Tibial artery (tissue), 4 donors: Measurements from ENCODE around the gene POLN.
A peak's percentile ranks its signal among the peaks of the same experiment; 100 is the strongest.

ENCODE experiments used
- DNase-seq, 2 donors: peaks; one replicate each; pipeline ENCODE4 v3.0.0-alpha.2; 2019
- H3K27ac ChIP-seq, 2 donors: fragments of 200-600 bp; sonication (generic) in 1 of 2; 1 replicate in 1 of 2; 2 replicates in 1 of 2; pipeline ENCODE4 v1.5.1; 2018 to 2019; ENCODE audit warnings: mild to moderate bottlenecking in 1 of 2
- H3K27me3 ChIP-seq, 2 donors: fragments of 200-600 bp; sonication (generic) in 1 of 2; one replicate each; pipeline versions ENCODE4 v1.5.1 to v1.6.0; 2016 to 2019
- H3K36me3 ChIP-seq, 3 donors: fragments of 200-600 bp; sonication (generic) in 2 of 3; one replicate each; pipeline ENCODE4 v1.5.1; 2016 to 2019; ENCODE audit warnings: mild to moderate bottlenecking in 2 of 3
- H3K4me1 ChIP-seq, 4 donors: fragments of 200-600 bp; sonication (generic) in 2 of 4; 1 replicate in 3 of 4; 2 replicates in 1 of 4; pipeline ENCODE4 v1.5.1; 2016 to 2019
- H3K4me3 ChIP-seq, 2 donors: fragments of 200-600 bp; sonication (generic) in 1 of 2; 1 replicate in 1 of 2; 2 replicates in 1 of 2; pipeline ENCODE4 v1.5.1; 2018 to 2019; ENCODE audit warnings: mild to moderate bottlenecking in 2 of 2
- H3K9me3 ChIP-seq, 3 donors: fragments of 200-600 bp; sonication (generic) in 1 of 3; one replicate each; pipeline ENCODE4 v1.5.1; 2016 to 2019
- CTCF ChIP-seq, 2 experiments: fragments of 200-600 bp in 1 of 2; fragments of 450-650 bp in 1 of 2; IDR thresholded peaks; one replicate each; pipeline ENCODE4 v1.5.1; 2017 to 2019; ENCODE audit warnings: antibody characterized with exemption in 2 of 2, mild to moderate bottlenecking in 1 of 2, moderate library complexity in 1 of 2
- intact Hi-C: fragments of 100-400 bp; cut with DNase I; formaldehyde crosslinking; loops from one replicate; pipeline ENCODE4 v1.15.0; 2023; ENCODE audit warnings: low total_unique reads

The POLN gene

GRCh38 chr4:2049811-2050210 is 192.1 kb downstream of the POLN start:
- Histone ChIP-seq H3K27ac (no peak overlapping the region), H3K27me3 (peaks cover 0 to 58% of the 10 kb centered on the region in 2 donors), H3K4me3 (no peak overlapping the region), H3K4me1 (peaks cover 0 to 6% (median 0%) of the 10 kb centered on the region in 4 donors), H3K9me3 (peaks cover 0 to 4% (median 0%) of the 10 kb centered on the region in 3 donors), H3K36me3 (no peaks in the 10 kb centered on the region)
- DNase-seq = peak in 1 of 2 donors; percentile 5
- intact Hi-C loops = no loop called here
- no peak for TF ChIP-seq CTCF (IDR thresholded peaks at IDR 0.05)

DNA sequence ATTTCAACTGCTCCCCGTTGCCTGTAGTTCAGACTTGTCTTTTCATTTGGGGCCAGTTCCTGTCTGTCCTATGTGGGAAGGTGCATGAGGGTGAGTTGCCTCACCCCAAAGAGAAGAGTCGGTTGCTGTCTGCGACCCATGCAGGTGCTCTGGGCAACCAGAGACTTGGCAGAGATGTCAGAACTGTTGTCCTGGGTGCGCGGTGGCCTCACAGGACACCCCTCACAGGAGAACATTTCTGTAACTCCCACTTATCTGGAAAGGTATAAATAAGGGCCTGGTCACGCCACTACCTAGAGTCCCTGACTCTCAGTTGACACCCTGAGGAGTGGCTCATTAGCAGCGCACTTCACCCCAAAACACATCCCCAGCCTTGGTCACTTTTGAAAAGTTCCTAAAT is 192.5 kb downstream of the POLN start:
- H3K9me3 ChIP-seq = peaks cover 0 to 5% (median 0%) of the 10 kb centered on the region in 3 donors
- no peak for TF ChIP-seq CTCF (IDR thresholded peaks at IDR 0.05)
- intact Hi-C loops = no loop called here
- no peak overlapping the region for H3K27ac ChIP-seq
- H3K27me3 ChIP-seq = peaks cover 0 to 56% of the 10 kb centered on the region in 2 donors
- H3K36me3 ChIP-seq = no peaks in the 10 kb centered on the region
- DNase-seq = no peak
- H3K4me3 ChIP-seq = no peak overlapping the region
- peaks cover 0 to 6% (median 0%) of the 10 kb centered on the region in 4 donors for H3K4me1 ChIP-seq

- Histone ChIP-seq H3K4me3 (no peak overlapping the region), H3K36me3 (no peaks in the 10 kb centered on the region), H3K27ac (no peak overlapping the region), H3K27me3 (peaks cover 0 to 56% of the 10 kb centered on the region in 2 donors), H3K9me3 (peaks cover 0 to 5% (median 0%) of the 10 kb centered on the region in 3 donors), H3K4me1 (peaks cover 0 to 6% (median 0%) of the 10 kb centered on the region in 4 donors)
- intact Hi-C loops = no loop called here
- DNase-seq = no peak
- no peak for TF ChIP-seq CTCF (IDR thresholded peaks at IDR 0.05)
These were observed 193.1 kb downstream of the POLN start for GRCh38 chr4:2048831-2049230.

- intact Hi-C loops = no loop called here
- H3K9me3 ChIP-seq = peaks cover 0 to 5% (median 0%) of the 10 kb centered on the region in 3 donors
- no peaks in the 10 kb centered on the region for H3K36me3 ChIP-seq
- peaks cover 0 to 64% of the 10 kb centered on the region in 2 donors for H3K27me3 ChIP-seq
- no peak overlapping the region for H3K4me3 ChIP-seq
- DNase-seq = peak in 1 of 2 donors; percentile 17
- peaks cover 0 to 8% (median 0%) of the 10 kb centered on the region in 4 donors for H3K4me1 ChIP-seq
- no peak for TF ChIP-seq CTCF (IDR thresholded peaks at IDR 0.05)
- no peak overlapping the region for H3K27ac ChIP-seq
These were observed 193.9 kb downstream of the POLN start for GRCh38 chr4:2047781-2048581.

DNA sequence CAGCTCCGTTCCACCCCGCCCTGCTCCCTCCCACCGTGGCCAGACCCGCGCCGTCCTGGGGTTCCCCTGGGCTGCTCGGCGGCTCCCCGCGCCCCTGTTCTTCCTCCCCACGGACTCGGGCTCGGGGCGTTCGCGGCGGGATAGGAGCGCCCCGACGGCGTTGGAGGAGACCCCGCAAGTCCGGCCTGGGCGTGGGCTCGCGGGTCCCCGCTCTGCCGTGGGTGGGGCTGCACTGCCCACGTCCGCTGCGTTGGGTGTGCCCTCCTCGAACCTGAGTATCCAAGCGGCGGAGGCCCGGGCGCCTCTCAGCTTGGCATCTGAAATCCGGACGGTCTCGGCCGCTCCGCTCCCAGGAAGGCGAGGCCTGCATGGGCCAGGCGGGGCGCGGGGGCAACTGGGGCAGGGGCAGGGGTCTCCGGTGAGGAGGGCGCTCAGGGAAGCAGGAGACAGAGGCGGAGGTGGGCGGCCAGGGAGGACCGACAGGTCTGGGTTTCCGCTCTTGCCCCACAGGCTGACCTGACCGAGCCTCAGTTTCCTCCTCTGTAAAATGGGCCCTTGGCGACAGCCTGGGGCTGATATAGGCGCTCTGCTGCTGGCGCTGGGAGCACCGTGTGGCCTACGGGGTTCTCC is 194.8 kb downstream of the POLN start:
- Histone ChIP-seq H3K4me1 (peaks cover 0 to 16% (median 7%) of the 10 kb centered on the region in 4 donors), H3K27ac (no peak overlapping the region), H3K4me3 (no peak overlapping the region), H3K9me3 (peaks cover 0 to 5% (median 0%) of the 10 kb centered on the region in 3 donors), H3K27me3 (peaks cover 0 to 72% of the 10 kb centered on the region in 2 donors), H3K36me3 (no peaks in the 10 kb centered on the region)
- no peak for TF ChIP-seq CTCF (IDR thresholded peaks at IDR 0.05)
- intact Hi-C loops = no loop called here
- DNase-seq = peak in 1 of 2 donors; percentile 13
